SK-N-MC (cell line): Measurements from ENCODE around the gene CAPN1.

Experiments
- DNase-seq: peaks from one replicate; pipeline ENCODE4 v3.0.0-alpha.2; 2011; ENCODE audit warnings: low read depth, low spot score
- H3K27ac ChIP-seq: fragments of 200-600 bp; sonication (generic); 2 replicates; pipeline ENCODE4 v1.5.1; 2016; ENCODE audit warnings: mixed run types
- H3K36me3 ChIP-seq: fragments of 200-600 bp; sonication (generic); 2 replicates; pipeline ENCODE4 v1.6.1; 2017; ENCODE audit warnings: antibody characterized with exemption, low read length, mixed read lengths; ENCODE audit not compliant: insufficient read depth
- H3K4me3 ChIP-seq: fragments of 200-600 bp; sonication (generic); 2 replicates; pipeline ENCODE4 v1.5.1; 2016
- H3K9ac ChIP-seq: fragments of 200-600 bp; sonication (generic); 2 replicates; pipeline ENCODE4 v1.8.0; 2017; ENCODE audit warnings: mixed run types, mixed read lengths; ENCODE audit not compliant: insufficient read length
- H3K9me3 ChIP-seq: fragments of 200-600 bp; sonication (generic); 2 replicates; pipeline ENCODE4 v1.6.1; 2017; ENCODE audit warnings: low read depth, mild to moderate bottlenecking, antibody characterized with exemption, low read length, moderate library complexity, mixed read lengths
- EZH2 ChIP-seq: fragments of 200-600 bp; sonication (generic); IDR thresholded peaks from one replicate; pipeline ENCODE4 v1.6.1; 2017; ENCODE audit warnings: antibody characterized with exemption
- FOXP2 ChIP-seq: optimal IDR thresholded peaks from 2 replicates; pipeline ENCODE3; 2011; ENCODE audit warnings: mild to moderate bottlenecking, moderate library complexity; ENCODE audit not compliant: insufficient read depth; ENCODE audit errors: extremely low read length, control extremely low read depth
- POLR2AphosphoS5 ChIP-seq: IDR thresholded peaks from 2 replicates; pipeline ENCODE4 v1.6.1; 2012; ENCODE audit warnings: mild to moderate bottlenecking, low read depth, low read length, borderline replicate concordance

CAPN1 gene

DNA sequence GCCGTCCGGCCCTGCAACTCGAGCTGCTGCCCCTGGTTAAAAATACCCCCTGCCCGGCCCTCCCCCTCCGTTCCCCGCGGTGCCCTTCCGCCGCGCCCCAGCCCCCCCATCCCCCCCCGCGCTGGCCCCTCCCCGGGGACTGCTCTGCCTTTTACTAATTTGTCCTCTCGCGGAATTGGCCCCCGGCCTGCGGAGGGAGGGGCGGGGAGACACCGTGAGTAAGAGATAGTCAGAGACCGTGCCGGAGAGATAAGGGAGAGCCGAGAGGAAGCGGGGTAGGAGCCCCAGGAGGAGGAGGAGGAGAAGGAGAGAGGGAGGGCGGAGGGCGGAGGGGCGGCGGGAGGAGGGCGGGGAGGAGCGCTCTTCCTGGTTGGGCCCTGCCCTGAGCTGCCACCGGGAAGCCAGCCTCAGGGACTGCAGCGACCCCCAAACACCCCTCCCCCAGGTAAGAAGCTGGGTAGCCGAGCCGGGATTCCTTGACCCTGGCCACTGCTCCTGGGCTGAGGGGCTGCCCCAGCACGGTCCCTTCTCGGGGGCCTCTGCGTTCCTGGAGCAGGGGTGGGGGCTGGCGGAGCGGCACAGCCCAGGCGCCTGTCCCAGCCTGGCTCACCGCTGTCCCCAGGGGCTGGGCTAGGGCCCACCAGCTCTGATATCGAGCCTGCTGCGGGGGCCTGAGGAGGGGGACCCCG, at the start of gene CAPN1:
Gene CAPN1 (plus strand): TSS at position 360 of the 689 bp plus-strand sequence. CDS start 774 bp downstream, outside the sequence.
- Histone ChIP-seq H3K9ac (peak within 1 kb of the TSS; percentile 90), H3K27ac (no peak within 1 kb of the TSS), H3K9me3 (no peaks in the 10 kb centered on the region), H3K4me3 (peak within 1 kb of the TSS; percentile 88), H3K36me3 (no peaks in the 10 kb centered on the region)
- TF ChIP-seq EZH2: no peak
- TF ChIP-seq FOXP2: no peak
- TF ChIP-seq POLR2AphosphoS5: peak; percentile 37; the same call in 1 of the 2 replicates
- DNase-seq: no peak

DNA sequence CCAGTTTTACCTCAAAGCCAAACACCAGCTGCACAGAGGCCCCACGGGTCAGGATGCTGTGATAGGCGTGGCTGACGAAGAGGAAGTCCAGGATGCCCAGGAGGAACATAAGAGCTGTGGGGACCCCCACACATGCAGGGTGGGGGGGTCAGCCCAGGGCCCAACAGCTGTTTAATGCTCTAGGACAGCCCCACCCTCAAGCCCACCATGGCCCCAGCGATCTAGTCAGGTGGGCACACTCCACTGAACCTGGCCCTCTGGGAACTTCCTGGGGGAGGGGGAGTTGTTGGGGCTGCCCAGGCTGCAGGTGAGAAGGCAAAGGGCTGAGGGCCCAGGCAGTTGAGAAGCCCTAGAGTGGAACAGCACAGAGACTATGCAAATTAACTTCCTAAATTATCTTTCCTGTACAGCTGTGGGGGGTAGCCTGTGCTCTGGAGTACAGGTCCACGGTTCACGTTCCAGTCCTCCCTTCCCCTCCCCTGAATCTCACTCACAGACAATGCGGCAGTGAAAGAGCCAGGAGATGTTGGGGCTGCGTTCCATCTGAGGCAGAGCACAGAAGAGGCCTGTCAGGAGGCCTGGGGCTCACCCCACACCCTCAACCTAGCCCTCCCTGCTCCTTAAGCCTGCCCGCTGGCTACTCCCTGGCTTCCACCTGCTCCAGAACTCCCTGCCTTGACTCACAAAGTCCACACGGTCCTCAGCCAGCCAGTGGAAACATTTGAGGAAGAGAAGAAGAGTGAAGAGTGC, 49.3 kb upstream of the CAPN1 start:
- H3K9me3 ChIP-seq: no peaks in the 10 kb centered on the region
- TF ChIP-seq EZH2: no peak
- no peak for TF ChIP-seq POLR2AphosphoS5
- TF ChIP-seq FOXP2: no peak
- H3K9ac ChIP-seq: no peak overlapping the region
- H3K27ac ChIP-seq: no peak overlapping the region
- peaks cover 24% of the 10 kb centered on the region; the same call in 1 of the 2 replicates for H3K36me3 ChIP-seq
- no peak for DNase-seq
- no peak overlapping the region for H3K4me3 ChIP-seq

- Histone ChIP-seq H3K36me3 (peaks cover 17% of the 10 kb centered on the region; the same call in 1 of the 2 replicates), H3K9me3 (no peaks in the 10 kb centered on the region), H3K9ac (peak overlapping the region; percentile 99), H3K4me3 (peak overlapping the region; percentile 100), H3K27ac (no peak overlapping the region)
- TF ChIP-seq POLR2AphosphoS5 (no peak), EZH2 (no peak), FOXP2 (no peak)
- DNase-seq: no peak
These were observed 48.6 kb upstream of the CAPN1 start for GRCh38 chr11:65132988-65133700.

DNA sequence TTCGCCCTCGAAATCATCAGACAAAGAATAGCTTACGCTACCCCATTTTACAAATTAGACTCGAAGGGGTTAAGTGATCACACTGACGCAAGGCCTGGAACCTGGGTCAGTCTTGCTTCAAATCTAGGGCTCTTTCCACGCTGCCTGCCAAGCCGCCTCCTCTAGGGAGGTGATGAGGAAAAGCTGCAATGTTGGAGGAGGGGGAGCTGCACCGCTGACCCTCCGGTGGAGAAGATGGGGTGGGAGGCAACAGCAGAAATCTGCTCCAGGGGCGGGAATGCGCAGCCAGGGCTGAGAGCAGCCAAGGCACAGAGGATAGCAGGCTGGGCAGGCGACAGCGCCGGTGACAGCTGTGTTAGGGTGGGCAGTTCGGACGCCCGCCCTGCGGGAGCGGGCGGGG, 48.0 kb upstream of the CAPN1 start:
- Histone ChIP-seq H3K9ac (peak overlapping the region; percentile 99), H3K27ac (no peak overlapping the region), H3K36me3 (peaks cover 11% of the 10 kb centered on the region; the same call in 1 of the 2 replicates), H3K9me3 (no peaks in the 10 kb centered on the region), H3K4me3 (peak overlapping the region; percentile 100)
- no peak for DNase-seq
- no peak for TF ChIP-seq FOXP2

GRCh38 chr11:65134240-65134951, 47.3 kb upstream of the CAPN1 start, which contains the start of gene SYVN1:
SYVN1 (minus strand) TSS chr11:65134519; CDS start chr11:65133601, 918 bp downstream.
- peak; percentile 40 for DNase-seq
- H3K36me3 ChIP-seq: peaks cover 9% of the 10 kb centered on the region; the same call in 1 of the 2 replicates
- TF ChIP-seq POLR2AphosphoS5: peak; percentile 90; the same call in 1 of the 2 replicates
- TF ChIP-seq FOXP2: no peak
- peak within 1 kb of the TSS; percentile 99 for H3K27ac ChIP-seq
- H3K4me3 ChIP-seq: peak within 1 kb of the TSS; percentile 100
- no peaks in the 10 kb centered on the region for H3K9me3 ChIP-seq
- peak within 1 kb of the TSS; percentile 99 for H3K9ac ChIP-seq

DNA sequence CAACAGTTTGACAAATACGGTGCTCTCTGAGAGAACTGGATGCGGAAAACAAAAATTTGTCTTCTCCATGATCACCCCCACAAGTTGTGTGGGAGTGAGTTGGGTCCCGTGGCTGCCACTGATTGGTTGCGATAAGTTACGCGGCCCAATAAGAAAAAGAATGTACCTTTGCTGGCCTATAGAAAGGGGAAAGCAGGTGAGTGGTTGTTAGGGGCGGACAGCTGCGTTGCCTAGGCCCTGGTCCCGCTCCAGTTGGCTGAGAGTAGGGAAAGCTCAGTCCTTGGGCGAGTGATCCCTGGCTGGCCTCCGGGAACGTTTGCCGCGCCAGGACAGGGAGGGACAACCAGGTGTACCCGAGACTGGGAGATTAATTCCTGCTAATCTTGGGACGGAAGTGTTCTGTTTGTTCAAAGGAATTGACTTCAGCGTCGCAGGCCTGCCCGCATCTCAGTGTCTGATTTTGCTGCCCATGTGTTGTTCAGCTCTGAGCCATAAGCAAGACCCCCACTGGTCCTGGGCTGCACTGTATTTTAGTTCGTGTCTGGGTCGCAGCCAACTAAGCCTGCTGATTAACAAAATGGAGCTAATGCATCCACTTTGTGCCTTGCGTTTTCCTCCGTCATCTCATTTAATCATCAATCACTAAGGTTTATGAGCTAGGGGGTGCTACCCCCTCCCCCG, 46.6 kb upstream of the CAPN1 start:
- Histone ChIP-seq H3K9ac (peak overlapping the region; percentile 99), H3K27ac (peak overlapping the region; percentile 99), H3K9me3 (no peaks in the 10 kb centered on the region), H3K36me3 (peaks cover 9% of the 10 kb centered on the region; the same call in 1 of the 2 replicates), H3K4me3 (peak overlapping the region; percentile 100)
- peak; percentile 85 for TF ChIP-seq POLR2AphosphoS5
- no peak for TF ChIP-seq EZH2
- no peak for TF ChIP-seq FOXP2
- DNase-seq: peak; percentile 89

DNA sequence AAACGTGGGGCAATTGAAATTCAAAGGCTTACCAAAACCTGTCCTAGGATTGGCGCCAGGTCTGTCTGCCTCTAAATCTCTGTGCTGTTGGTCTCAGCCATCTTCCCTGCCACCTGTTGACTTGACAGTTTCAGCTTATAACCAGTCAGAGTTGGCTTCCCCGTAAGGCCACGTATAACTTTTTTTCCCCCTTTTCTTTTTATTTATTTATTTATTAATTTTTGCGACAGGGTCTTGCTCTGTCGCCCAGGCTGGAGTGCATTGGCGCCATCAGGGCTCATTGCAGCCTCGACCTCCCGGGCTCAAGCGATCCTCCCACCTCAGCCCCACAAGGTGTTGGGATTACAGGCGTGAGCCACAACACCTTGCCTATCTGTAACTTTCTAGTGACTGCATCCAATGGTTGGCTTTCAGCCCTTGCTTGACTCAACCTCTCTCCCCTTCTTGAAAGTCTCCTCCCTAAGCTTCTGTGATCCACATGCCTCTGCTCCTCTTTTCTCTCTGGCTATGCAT, 46.0 kb upstream of the CAPN1 start:
- Histone ChIP-seq H3K9me3 (no peaks in the 10 kb centered on the region), H3K27ac (no peak overlapping the region), H3K4me3 (peak overlapping the region; percentile 100), H3K9ac (peak overlapping the region; percentile 99), H3K36me3 (peaks cover 9% of the 10 kb centered on the region; the same call in 1 of the 2 replicates)
- no peak for DNase-seq
- TF ChIP-seq EZH2 (no peak), POLR2AphosphoS5 (no peak), FOXP2 (no peak)
